DMS 273 (cell line): Measurements from ENCODE around the gene CAB39L.
"Not testable (repeated sequence)": the region's sequence is repeated elsewhere in the genome, so short reads cannot be mapped to it uniquely, and the experiment has no call there.

Experiments
- DNase-seq: peaks from one replicate; lab custom pipeline; 2025; ENCODE audit not compliant: unreplicated experiment; lab: John Stamatoyannopoulos, UW

The CAB39L gene

DNA sequence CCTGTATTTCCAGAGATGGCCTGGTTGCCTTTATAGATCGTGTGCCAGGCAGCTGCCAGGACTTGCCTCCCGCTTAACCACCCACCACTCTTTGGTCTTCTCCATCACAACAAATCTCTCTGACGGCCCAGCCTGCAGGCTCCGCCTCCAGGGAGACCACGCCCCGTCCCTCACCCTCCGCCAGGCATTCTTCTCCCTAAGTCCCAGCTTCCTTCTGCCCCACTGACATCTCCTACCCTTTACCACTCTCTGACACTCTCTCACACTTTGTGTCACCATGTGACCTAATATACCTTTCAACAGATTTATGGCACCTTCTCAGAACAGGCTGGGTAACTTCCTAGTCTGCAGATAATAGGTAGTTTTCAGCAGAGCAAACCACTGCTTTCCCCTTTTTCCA is 95.1 kb downstream of the CAB39L start:
- no peak for DNase-seq

DNA sequence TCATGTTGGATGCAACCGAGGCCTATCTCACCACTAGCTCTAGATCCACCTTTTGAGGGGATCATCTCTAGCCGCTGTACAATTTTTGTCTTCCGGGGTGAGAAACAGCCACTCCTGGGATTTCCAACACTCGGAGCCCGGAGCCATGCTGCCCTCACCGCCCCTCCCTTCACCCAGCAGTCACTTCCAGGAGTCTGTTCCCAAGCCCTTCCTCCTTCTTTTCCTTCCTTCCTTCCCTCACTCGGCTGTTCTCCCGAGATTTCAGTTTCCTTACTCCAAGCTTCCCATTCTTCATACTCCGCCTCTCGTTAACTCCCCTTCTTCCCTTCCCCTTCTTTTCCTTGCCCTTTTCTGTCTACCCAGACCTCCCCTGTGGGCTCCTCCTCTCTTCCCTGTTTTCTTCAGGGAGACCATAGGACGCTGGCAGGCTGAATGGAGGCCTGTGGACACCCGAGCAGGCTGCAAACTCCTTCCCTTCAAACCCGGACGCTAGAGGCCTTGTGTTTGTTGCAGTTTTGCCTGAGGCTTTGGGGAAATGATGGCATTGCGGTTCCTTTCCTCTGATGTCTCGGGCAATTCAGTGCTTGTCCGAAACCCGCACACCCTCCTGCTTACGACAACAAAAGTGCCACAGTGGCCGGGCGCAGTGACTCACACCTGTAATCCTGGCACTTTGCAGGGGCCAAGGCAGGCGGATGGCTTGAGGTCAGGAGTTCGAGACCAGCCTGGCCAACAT is 96.0 kb downstream of the CAB39L start:
- DNase-seq, result no peak

DNA sequence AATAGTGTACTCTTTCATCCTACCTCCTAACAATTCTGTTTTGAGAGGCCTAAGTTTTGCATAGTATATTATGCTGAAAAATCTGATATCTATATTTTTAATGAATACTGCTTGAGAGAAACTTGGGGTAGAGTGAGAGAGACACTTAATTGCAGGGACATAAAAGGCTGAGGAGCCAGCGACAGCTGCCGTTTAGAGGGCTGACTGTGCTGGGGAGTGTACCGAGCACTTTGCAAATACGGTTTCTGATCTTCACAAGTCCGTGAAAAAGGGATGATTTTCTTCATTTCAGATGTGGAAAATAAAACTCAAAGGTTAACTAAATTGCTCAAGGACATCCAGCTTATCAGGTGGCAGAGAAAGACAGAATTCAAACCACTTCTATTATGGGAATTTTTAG is 97.4 kb downstream of the CAB39L start:
- no peak for DNase-seq

GRCh38 chr13:49343731-49344130 is 100.1 kb downstream of the CAB39L start:
- no peak for DNase-seq

DNA sequence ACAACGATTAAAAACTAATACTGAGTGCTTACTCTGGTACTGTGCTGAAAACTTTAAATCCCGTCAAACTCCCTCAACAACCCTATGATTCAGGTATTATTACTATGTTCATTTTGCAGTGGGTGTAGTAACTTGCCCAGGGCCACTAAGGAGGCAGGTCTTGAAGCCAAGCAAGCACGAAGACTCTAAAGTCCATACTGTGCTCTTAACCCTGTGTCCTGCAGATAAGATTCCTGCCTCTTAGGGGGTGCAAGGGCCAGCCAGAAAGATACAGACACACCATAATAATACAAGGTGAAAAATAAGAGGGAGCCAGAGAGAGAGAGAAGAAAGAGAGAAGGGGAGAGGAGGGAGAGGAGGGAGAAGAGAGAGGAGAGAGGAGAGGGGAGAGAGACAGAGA is 100.6 kb downstream of the CAB39L start:
- DNase-seq, result no peak

- no peak for DNase-seq
Observed at GRCh38 chr13:49342454-49342853, 101.4 kb downstream of the CAB39L start.

DNA sequence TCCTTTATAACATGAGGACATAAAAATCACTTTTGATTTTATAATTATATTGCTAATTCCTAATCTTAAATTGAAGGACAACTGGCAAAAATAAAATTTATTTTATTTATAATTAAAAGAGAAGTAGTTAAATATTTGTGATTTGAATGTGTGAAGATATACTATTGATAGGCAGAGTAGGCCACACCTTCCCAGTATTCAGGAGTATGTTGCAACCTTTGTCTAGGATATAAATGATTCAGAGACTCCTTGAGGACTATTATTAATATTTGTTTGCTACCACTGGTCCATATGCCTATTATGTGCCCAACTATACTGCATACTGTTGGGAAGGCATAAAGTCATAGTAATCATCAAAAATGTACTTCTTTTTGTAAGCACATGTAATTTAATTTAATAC is 101.9 kb downstream of the CAB39L start:
- DNase-seq, result no peak

DNA sequence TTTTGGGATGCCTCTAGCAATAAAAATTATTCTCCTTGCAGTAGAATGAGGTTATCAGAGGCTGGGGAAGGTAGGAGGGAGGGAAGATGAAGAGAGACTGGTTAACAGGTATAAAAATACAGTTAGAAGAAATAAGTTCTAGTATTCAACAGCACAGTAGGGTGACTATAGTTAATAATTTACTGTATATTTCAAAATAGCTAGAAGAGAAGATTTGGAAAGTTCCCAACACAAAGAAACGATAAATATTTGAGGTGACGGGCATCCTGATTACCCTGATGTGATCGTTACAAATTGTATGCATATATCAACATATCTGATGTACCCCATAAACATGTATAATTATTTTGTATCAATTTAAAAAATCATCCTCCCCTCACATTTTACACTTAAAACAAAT is 102.3 kb downstream of the CAB39L start:
- no peak for DNase-seq

GRCh38 chr13:49340161-49340560 is 103.7 kb downstream of the CAB39L start:
- no peak for DNase-seq

DNA sequence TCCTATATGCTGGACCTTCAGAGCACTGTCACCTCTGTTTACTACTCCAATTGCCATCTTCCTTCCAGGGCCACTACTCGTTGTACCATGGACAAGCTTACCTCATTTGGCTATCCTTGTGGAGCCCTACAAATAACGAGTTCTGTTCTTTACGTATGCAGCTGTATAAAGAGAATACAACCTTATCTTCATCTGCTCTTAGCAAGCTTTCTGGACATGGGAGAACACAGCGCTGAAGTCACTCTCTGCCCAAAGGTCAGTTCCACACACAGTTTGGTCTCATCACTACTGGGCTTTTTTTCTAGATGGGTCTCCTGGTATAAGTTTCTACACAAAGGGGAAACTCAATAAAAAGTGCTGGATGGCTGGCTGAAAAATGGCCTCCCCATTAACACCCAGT is 107.2 kb downstream of the CAB39L start:
- DNase-seq, result no peak

GRCh38 chr13:49330546-49330864 is 113.4 kb downstream of the CAB39L start:
- DNase-seq, result no peak

DNA sequence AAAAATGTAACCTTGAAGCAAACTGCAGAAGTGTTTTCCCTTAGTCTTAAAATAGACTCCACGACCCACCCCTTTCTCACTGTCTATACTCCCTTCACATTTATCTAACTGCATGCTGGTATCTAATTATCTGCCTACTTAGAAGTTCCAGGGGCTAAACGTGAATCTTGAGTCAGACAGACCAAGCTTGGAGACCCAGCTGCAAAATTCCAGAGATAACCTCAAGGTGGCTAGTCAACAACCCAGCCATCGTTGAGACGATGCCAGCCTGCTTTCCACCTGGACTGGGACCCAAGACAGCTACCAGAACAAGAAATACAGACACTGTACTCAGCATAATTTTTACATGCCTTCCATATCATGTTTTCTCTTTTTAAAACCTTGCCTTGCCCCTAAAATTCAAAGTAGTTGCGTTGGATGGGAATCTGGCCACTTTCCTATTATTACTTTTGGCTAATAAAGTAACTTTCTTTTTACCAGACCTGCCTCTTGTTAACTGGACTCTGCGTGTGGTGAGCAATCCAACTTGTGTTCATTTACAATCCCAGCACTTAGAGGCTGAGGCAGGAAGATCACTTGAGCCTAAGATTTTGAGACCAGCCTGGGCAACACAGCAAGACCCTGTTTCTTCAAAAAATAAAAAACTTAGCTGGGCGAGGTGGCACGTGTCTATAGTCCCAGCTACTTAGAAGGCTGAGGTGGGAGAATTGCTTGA is 113.9 kb downstream of the CAB39L start:
- no peak for DNase-seq

DNA sequence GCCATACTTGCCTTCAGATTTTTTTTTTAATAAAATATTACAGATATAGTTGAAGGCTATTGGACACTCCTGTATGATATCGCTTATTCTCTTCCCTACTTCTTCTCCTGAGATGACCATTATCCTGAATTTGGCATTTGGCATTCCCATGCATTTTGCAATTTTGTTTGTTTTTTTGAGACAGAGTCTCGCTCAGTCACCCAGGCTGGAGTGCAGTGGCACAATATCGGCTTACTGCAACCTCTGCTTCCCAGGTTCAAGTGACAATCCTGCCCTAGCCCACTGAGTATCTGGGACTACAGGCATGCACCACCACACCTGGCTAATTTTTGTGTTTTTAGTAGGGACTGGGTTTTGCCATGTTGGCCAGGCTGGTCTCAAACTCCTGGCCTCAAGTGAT is 116.7 kb downstream of the CAB39L start:
- DNase-seq, result not testable (repeated sequence)

DNA sequence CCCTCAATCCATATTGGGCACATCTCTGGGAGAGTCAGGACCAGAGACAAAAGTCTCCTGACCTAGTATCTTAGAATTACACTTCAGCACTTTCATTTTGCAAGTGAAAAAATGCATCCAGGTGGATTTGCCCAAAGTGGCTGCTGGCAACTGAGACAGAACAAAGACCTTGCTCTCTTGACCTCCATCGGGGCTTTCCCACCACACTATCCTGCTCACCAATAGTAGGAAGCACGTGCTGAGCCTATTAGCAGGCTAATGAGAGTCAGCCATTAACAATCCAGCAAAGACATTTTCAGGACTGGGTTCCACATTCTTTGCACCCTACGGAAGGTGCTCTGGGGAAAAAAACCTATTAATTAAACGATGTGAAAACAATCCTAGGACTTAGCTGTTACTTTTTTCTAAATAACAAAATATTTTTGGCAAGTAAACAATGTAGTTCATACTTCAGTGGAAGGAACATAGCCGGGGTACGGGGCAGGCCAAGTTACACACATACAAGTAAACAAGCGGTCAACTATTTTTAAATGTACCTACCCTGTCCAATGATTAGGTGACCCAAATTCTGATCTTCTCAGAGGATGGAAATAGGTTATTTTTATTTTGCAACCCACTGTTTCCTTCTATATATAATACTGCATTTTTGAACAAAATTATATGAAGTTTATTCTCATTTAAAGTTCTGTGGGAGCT is 117.5 kb downstream of the CAB39L start:
- no peak for DNase-seq

GRCh38 chr13:49323344-49323743 is 120.5 kb downstream of the CAB39L start:
- DNase-seq, result no peak

- DNase-seq, result no peak
Observed at GRCh38 chr13:49322702-49323101, 121.2 kb downstream of the CAB39L start.

DNA sequence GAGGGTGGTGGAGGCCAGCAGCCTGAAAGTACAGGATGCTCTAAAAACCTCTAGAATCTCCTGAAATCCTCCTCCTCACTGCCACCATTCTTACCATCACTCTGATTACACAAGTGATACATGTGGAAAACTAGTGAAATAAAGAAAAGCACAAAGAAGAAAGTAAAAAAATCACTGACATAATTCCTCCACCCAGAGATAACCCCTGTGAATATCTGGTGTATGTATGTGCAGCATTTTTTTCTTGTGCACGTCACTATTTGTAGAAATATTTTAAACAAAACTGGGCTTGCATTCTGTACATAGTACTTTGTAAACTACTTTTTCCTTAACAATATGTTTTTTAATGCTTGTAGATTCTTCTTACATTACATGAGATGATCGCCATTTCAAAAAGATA is 122.9 kb downstream of the CAB39L start:
- DNase-seq, result no peak

GRCh38 chr13:49319951-49320350 is 123.9 kb downstream of the CAB39L start:
- DNase-seq, result no peak

DNA sequence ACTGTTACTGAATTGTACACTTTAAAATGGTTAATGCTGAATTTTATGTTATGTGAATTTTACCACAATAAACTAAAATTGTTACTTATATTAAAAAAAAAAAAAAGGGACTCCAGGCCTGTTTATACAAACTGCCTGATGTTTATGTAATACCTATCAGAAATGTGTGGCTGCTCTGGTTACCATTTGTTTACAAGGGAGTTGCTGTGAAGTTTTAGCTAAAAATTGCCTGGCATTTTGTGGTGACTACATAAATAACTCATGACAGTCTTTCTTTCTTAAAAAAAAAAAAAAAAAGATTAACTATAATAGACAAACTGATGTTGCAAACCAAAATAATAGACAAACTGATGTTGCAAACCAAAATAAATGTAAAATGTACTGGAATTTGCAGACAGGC is 124.3 kb downstream of the CAB39L start:
- no peak for DNase-seq

GRCh38 chr13:49315756-49316482 is 127.9 kb downstream of the CAB39L start:
- no peak for DNase-seq

DNA sequence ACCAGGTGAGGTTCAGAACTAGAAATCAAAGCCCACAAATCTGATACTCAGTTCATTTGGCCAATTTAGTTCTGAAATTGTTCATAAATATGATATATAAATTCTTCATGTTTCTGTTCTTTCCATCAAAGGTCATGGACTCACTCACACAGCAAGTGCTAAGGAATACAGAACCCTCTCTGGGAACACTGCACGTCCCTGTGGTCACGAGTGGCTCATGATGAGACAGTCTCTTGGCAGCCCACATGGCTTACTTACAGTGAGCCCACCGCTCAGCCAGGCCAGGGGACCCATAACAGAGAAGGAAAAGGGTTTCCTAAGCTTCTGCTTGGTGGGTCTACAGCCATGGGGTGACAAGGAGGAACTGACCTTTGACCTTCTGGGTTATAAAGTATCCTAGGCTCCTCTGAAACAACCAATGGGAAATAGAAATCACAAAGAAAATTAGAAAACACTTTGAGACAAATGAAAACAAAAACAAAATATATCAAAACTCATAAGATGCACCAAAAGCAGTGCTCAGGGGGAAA is 128.8 kb downstream of the CAB39L start:
- DNase-seq, result no peak
